Measurements from ENCODE around the gene PRR16.

DNA sequence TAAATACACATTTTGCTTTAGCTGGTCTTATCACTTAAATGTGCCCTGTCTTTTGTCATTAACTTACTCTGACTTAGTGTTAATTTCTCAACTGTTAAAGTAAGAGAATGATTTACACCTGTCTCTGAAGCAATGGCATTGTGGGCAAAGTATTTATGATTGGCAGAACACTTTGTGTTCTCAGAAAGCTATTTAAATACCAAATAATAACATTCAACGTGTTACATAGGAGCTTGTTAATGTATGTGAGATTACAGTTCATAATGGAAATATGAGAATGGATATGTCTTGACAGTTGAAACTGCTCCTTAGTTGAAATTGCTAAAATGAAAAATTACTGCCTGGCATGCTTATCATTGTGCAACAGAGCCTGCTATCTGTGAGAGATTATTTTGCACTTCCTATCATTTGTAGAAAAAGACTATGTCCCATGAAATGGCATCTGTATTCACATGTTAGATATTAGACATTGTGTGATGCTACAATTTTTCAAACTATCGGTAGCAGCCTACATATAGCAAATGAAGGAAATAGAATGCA, 46.1 kb downstream of the PRR16 start:
- TF ChIP-seq, protein P1, sequence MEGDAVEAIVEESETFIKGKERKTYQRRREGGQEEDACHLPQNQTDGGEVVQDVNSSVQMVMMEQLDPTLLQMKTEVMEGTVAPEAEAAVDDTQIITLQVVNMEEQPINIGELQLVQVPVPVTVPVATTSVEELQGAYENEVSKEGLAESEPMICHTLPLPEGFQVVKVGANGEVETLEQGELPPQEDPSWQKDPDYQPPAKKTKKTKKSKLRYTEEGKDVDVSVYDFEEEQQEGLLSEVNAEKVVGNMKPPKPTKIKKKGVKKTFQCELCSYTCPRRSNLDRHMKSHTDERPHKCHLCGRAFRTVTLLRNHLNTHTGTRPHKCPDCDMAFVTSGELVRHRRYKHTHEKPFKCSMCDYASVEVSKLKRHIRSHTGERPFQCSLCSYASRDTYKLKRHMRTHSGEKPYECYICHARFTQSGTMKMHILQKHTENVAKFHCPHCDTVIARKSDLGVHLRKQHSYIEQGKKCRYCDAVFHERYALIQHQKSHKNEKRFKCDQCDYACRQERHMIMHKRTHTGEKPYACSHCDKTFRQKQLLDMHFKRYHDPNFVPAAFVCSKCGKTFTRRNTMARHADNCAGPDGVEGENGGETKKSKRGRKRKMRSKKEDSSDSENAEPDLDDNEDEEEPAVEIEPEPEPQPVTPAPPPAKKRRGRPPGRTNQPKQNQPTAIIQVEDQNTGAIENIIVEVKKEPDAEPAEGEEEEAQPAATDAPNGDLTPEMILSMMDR (conservative IDR thresholded peaks at IDR 0.05; ENCODE audit: low read length), result no peak
- TF ChIP-seq EZH2phosphoT487 (IDR thresholded peaks at IDR 0.05; ENCODE audit: borderline replicate concordance), result no peak

Measured in Loucy (cell line).